HepG2 (cell line): ENCODE results near the gene HPS6.

ENCODE experiments used
- AKNA ChIP-seq: sonication (generic); formaldehyde crosslinking; IDR thresholded peaks from 2 replicates; pipeline ENCODE4 v1.4.0; 2020; ENCODE audit warnings: missing genetic modification reagents, borderline replicate concordance
- EP300 ChIP-seq, 3 experiments: sonication (generic) in 1 of 3; formaldehyde crosslinking in 1 of 3; IDR thresholded peaks; 2 replicates each; pipeline versions ENCODE4 v1.5.1 to v1.6.1; 2011 to 2020; ENCODE audit warnings: low read depth in 2 of 3, low read length in 2 of 3, borderline replicate concordance in 1 of 3, improper control_type of control experiment in 1 of 3, mild to moderate bottlenecking in 1 of 3, missing genetic modification reagents in 1 of 3, moderate library complexity in 1 of 3
- YY1 ChIP-seq: IDR thresholded peaks from 2 replicates; pipeline ENCODE4 v1.6.1; 2011; ENCODE audit warnings: low read length, low read depth, moderate library complexity, mild to moderate bottlenecking; ENCODE audit not compliant: insufficient read depth, insufficient replicate concordance
- ZNF282 ChIP-seq: fragments of 450-650 bp; IDR thresholded peaks from 2 replicates; pipeline ENCODE4 v1.6.1; 2018; ENCODE audit not compliant: partially characterized antibody
- TF ChIP-seq, protein P1 (sequence below): sonication (generic); formaldehyde crosslinking; IDR thresholded peaks from 2 replicates; pipeline ENCODE4 v1.5.0; 2020; ENCODE audit warnings: mild to moderate bottlenecking, missing genetic modification reagents, moderate library complexity

GRCh38 chr10:102083541-102083940 lies 18.4 kb downstream of the HPS6 start:
- TF ChIP-seq YY1 = no peak
- no peak for TF ChIP-seq EP300 (IDR thresholded peaks at IDR 0.05; ENCODE audit: low read depth in 2 of 2, low read length in 2 of 2)
- no peak for TF ChIP-seq EP300 (CRISPR knock-in tag; IDR thresholded peaks at IDR 0.05; ENCODE audit: borderline replicate concordance)
- TF ChIP-seq ZNF282 = no peak
- no peak for TF ChIP-seq AKNA
- TF ChIP-seq, protein P1, sequence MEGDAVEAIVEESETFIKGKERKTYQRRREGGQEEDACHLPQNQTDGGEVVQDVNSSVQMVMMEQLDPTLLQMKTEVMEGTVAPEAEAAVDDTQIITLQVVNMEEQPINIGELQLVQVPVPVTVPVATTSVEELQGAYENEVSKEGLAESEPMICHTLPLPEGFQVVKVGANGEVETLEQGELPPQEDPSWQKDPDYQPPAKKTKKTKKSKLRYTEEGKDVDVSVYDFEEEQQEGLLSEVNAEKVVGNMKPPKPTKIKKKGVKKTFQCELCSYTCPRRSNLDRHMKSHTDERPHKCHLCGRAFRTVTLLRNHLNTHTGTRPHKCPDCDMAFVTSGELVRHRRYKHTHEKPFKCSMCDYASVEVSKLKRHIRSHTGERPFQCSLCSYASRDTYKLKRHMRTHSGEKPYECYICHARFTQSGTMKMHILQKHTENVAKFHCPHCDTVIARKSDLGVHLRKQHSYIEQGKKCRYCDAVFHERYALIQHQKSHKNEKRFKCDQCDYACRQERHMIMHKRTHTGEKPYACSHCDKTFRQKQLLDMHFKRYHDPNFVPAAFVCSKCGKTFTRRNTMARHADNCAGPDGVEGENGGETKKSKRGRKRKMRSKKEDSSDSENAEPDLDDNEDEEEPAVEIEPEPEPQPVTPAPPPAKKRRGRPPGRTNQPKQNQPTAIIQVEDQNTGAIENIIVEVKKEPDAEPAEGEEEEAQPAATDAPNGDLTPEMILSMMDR (CRISPR knock-in tag) = no peak
